IMR-90 (cell line): ENCODE measurements around the gene MREG. TPM values are rescaled to one million over a fixed set of nuclear protein-coding genes. Genes with fewer than 3 reads are reported as not detected.

Experiments
- ATAC-seq: fragments of 200-7000 bp; cut with Tn5 transposase; 2 replicates; pipeline ENCODE4 v1.9.1; 2020; ENCODE audit warnings: low read depth, mild to moderate bottlenecking, moderate library complexity
- BruUV-seq: library from RNA; stranded (reverse); fragments of 400-500 nt; replicated peaks from 2 replicates; lab custom pipeline; 2021; lab: Mats Ljungman, UMichigan
- CTCF ChIA-PET: fragments of 300-600 bp; formaldehyde crosslinking; extraction: SDS; loops from one replicate; lab custom pipeline; 2021; ENCODE audit warnings: antibody characterized with exemption; lab: Yijun Ruan, JAX
- POLR2A ChIA-PET: fragments of 300-600 bp; sonication (Branson Sonifier 250); formaldehyde crosslinking; loops from one replicate; lab custom pipeline; 2022; ENCODE audit warnings: antibody characterized with exemption; ENCODE audit not compliant: unreplicated experiment; lab: Charles Lee
- DNase-seq: peaks from one replicate; pipeline ENCODE4 v3.0.0; 2013
- H2AFZ ChIP-seq: replicated peaks from 2 replicates; pipeline ENCODE3; 2013; ENCODE audit warnings: low read length, mild to moderate bottlenecking; ENCODE audit not compliant: poor library complexity
- H2AK5ac ChIP-seq: 2 replicates; pipeline ENCODE4 v1.6.1; 2013; ENCODE audit warnings: low read depth, low read length, inconsistent platforms
- H2AK9ac ChIP-seq: replicated peaks from 2 replicates; pipeline ENCODE3; 2013; ENCODE audit warnings: mild to moderate bottlenecking, low read depth, low read length, moderate library complexity; ENCODE audit not compliant: poor library complexity
- H2BK120ac ChIP-seq: 2 replicates; pipeline ENCODE4 v1.6.1; 2013; ENCODE audit warnings: low read depth, low read length, inconsistent platforms
- H2BK15ac ChIP-seq: 3 replicates; pipeline ENCODE4 v1.6.1; 2013; ENCODE audit warnings: low read depth, low read length, inconsistent platforms
- H2BK20ac ChIP-seq: 2 replicates; pipeline ENCODE4 v1.6.1; 2013; ENCODE audit warnings: low read depth, mild to moderate bottlenecking, inconsistent platforms, low read length, moderate library complexity
- H2BK5ac ChIP-seq: 2 replicates; pipeline ENCODE4 v1.6.1; 2013; ENCODE audit warnings: mild to moderate bottlenecking, low read depth, low read length, inconsistent platforms; ENCODE audit not compliant: poor library complexity, severe bottlenecking
- H3K14ac ChIP-seq: replicated peaks from 2 replicates; pipeline ENCODE4 v1.6.1; 2013; ENCODE audit warnings: low read depth, low read length, inconsistent platforms
- H3K18ac ChIP-seq: 2 replicates; pipeline ENCODE4 v1.6.1; 2013; ENCODE audit warnings: low read depth, low read length, control low read depth
- H3K23ac ChIP-seq: 2 replicates; pipeline ENCODE4 v1.6.1; 2013; ENCODE audit warnings: low read depth, low read length, inconsistent platforms
- H3K27ac ChIP-seq: 2 replicates; pipeline ENCODE4 v1.5.1; 2013; ENCODE audit warnings: mild to moderate bottlenecking, control low read depth, low read length; ENCODE audit not compliant: insufficient read depth
- H3K27me3 ChIP-seq: 2 replicates; pipeline ENCODE4 v1.6.1; 2013; ENCODE audit warnings: low read length; ENCODE audit not compliant: control insufficient read depth, insufficient read depth
- H3K36me3 ChIP-seq: 2 replicates; pipeline ENCODE4 v1.6.1; 2013; ENCODE audit warnings: low read length, mixed read lengths; ENCODE audit not compliant: control insufficient read depth, insufficient read depth
- H3K4ac ChIP-seq: 2 replicates; pipeline ENCODE4 v1.6.1; 2013; ENCODE audit warnings: low read depth, low read length, inconsistent platforms
- H3K4me1 ChIP-seq: 2 replicates; pipeline ENCODE4 v1.6.1; 2013; ENCODE audit warnings: low read length, mixed read lengths; ENCODE audit not compliant: control insufficient read depth, insufficient read depth
- H3K4me2 ChIP-seq: 2 replicates; pipeline ENCODE4 v1.6.1; 2013; ENCODE audit warnings: low read depth, mild to moderate bottlenecking, control low read depth, low read length, moderate library complexity
- H3K4me3 ChIP-seq: 2 replicates; pipeline ENCODE4 v1.5.1; 2013; ENCODE audit warnings: low read depth, mild to moderate bottlenecking, control low read depth, low read length, moderate library complexity; ENCODE audit not compliant: insufficient read depth
- H3K56ac ChIP-seq: 2 replicates; pipeline ENCODE4 v1.6.1; 2013; ENCODE audit warnings: low read length, inconsistent platforms; ENCODE audit not compliant: insufficient read depth; ENCODE audit errors: extremely low read depth
- H3K79me1 ChIP-seq, 2 experiments: 2 replicates each; pipeline ENCODE4 v1.6.1; 2013; ENCODE audit warnings: low read length in 2 of 2, inconsistent platforms in 1 of 2, low read depth in 1 of 2
- H3K9ac ChIP-seq: 2 replicates; pipeline ENCODE4 v1.6.1; 2013; ENCODE audit warnings: low read depth, low read length, control low read depth
- H3K9me1 ChIP-seq: 2 replicates; pipeline ENCODE4 v1.6.1; 2013; ENCODE audit warnings: low read length, inconsistent platforms; ENCODE audit not compliant: insufficient read depth
- H3K9me3 ChIP-seq: 2 replicates; pipeline ENCODE4 v1.6.1; 2013; ENCODE audit warnings: low read length; ENCODE audit not compliant: control insufficient read depth, insufficient read depth
- H4K20me1 ChIP-seq: 2 replicates; pipeline ENCODE4 v1.6.1; 2013; ENCODE audit warnings: low read length, inconsistent platforms; ENCODE audit not compliant: insufficient read depth
- H4K5ac ChIP-seq: 2 replicates; pipeline ENCODE4 v1.6.1; 2013; ENCODE audit warnings: mild to moderate bottlenecking, low read depth, low read length, control low read depth
- H4K8ac ChIP-seq, 2 experiments: 2 replicates each; pipeline ENCODE4 v1.6.1; 2013; ENCODE audit warnings: low read depth in 2 of 2, low read length in 2 of 2, control low read depth in 1 of 2, inconsistent platforms in 1 of 2
- H4K91ac ChIP-seq: 2 replicates; pipeline ENCODE4 v1.6.1; 2013; ENCODE audit warnings: low read depth, low read length, inconsistent platforms; ENCODE audit not compliant: insufficient read depth
- FOS ChIP-seq: fragments of 150-350 bp; IDR thresholded peaks from 2 replicates; pipeline ENCODE4 v1.6.1; 2016; ENCODE audit warnings: low read depth, low read length
- MAFK ChIP-seq: IDR thresholded peaks from 2 replicates; pipeline ENCODE4 v1.6.1; 2012; ENCODE audit warnings: low read depth, low read length, improper control_type of control experiment
- MAZ ChIP-seq: IDR thresholded peaks from 2 replicates; pipeline ENCODE4 v1.6.1; 2012; ENCODE audit warnings: low read depth, mild to moderate bottlenecking, low read length, improper control_type of control experiment, moderate library complexity, borderline replicate concordance
- MXI1 ChIP-seq: IDR thresholded peaks from 2 replicates; pipeline ENCODE4 v1.6.1; 2012; ENCODE audit warnings: low read depth, mild to moderate bottlenecking, low read length, moderate library complexity, borderline replicate concordance
- NFE2L2 ChIP-seq: fragments of 150-350 bp; IDR thresholded peaks from 2 replicates; pipeline ENCODE4 v1.6.1; 2016; ENCODE audit warnings: low read depth, mild to moderate bottlenecking, low read length
- RAD21 ChIP-seq: IDR thresholded peaks from 2 replicates; pipeline ENCODE4 v1.6.1; 2012; ENCODE audit warnings: low read length, improper control_type of control experiment
- RFX5 ChIP-seq: IDR thresholded peaks from 2 replicates; pipeline ENCODE4 v1.8.0; 2012; ENCODE audit warnings: low read depth, mild to moderate bottlenecking, low read length, moderate library complexity
- WGBS, 2 experiments: methylation state at CpG; one replicate each; pipeline versions ENCODE4 v1.1.5 to v1.1.7; 2013; ENCODE audit warnings: missing lambda C conversion rate in 2 of 2; ENCODE audit not compliant: insufficient read length in 1 of 2; ENCODE audit errors: extremely low coverage in 2 of 2; 5-methylcytosine and 5-hydroxymethylcytosine counted together
- dilution Hi-C: fragments of 300-500 bp; cut with HindIII; formaldehyde crosslinking; loops from one replicate; pipeline ENCODE4 v1.14.3; 2018; ENCODE audit warnings: low sequenced_read_pairs; ENCODE audit not compliant: unreplicated experiment
- in situ Hi-C: fragments of 300-500 bp; cut with MboI; formaldehyde crosslinking; loops from 3 replicates; pipeline ENCODE4 v1.14.3; 2019; ENCODE audit warnings: low sequenced_read_pairs, inconsistent platforms, mixed read lengths
- intact Hi-C: fragments of 100-400 bp; cut with micrococcal nuclease; formaldehyde crosslinking; loops from 2 replicates; pipeline ENCODE4 v1.10.0; 2022
- polyA plus RNA-seq, 3 experiments: library from polyadenylated mRNA; depleted of rRNA; stranded (reverse); fragments of >200 nt; gene quantifications; 2 replicates each; pipeline ENCODE4 v1.2.3, GENCODE V29; 2012; ENCODE audit warnings: low replicate concordance in 1 of 3
- total RNA-seq: library from RNA; depleted of rRNA; stranded (reverse); fragments of >200 nt; gene quantifications from 2 replicates; pipeline ENCODE4 v1.2.3, GENCODE V29; 2012

MREG gene
- total and polyA plus RNA-seq, 2 of the 4 experiments (the other 2 are of a cell fraction), result 1.0 to 1.8 TPM

- dilution Hi-C loops, result no loop called here
- CTCF ChIA-PET, result no interaction called here
These were observed 42.3 kb upstream of the MREG start for GRCh38 chr2:216055680-216056079.

More at GRCh38 chr2:216055680-216056079, 42.3 kb upstream of the MREG start:
- Histone ChIP-seq H3K79me1 (no peaks in the 10 kb centered on the region), H2AK5ac (no peak overlapping the region), H3K14ac (no peak overlapping the region; the same call in 1 of the 2 replicates), H3K9me3 (no peaks in the 10 kb centered on the region), H3K9ac (no peak overlapping the region), H4K8ac (no peak overlapping the region), H3K56ac (no peak overlapping the region), H3K18ac (no peak overlapping the region), H3K9me1 (no peaks in the 10 kb centered on the region; the same call in 1 of the 2 replicates), H3K4me1 (peaks cover 2% of the 10 kb centered on the region; the same call in 1 of the 2 replicates), H4K5ac (no peak overlapping the region), H3K27ac (no peak overlapping the region), H2AFZ (no peak overlapping the region), H3K4me3 (no peak overlapping the region), H3K36me3 (no peaks in the 10 kb centered on the region), H4K20me1 (no peaks in the 10 kb centered on the region), H2BK5ac (no peak overlapping the region), H2BK15ac (no peak overlapping the region), H4K91ac (no peak overlapping the region), H3K4me2 (no peak overlapping the region), H2BK120ac (no peak overlapping the region), H3K23ac (no peak overlapping the region), H3K4ac (no peak overlapping the region), H2BK20ac (no peak overlapping the region), H2AK9ac (no peak overlapping the region), H3K27me3 (no peaks in the 10 kb centered on the region)
- ATAC-seq (no peak), DNase-seq (no peak)
- TF ChIP-seq RAD21 (no peak), FOS (no peak), NFE2L2 (no peak), RFX5 (no peak), MAZ (no peak), MAFK (no peak), MXI1 (no peak)
- POLR2A ChIA-PET, result no interaction called here
- no TSS peak for BruUV-seq
- intact Hi-C loops (no loop called here), in situ Hi-C loops (no loop called here)
- 92% methylated on average over 2 of the region's 4 CpGs; no CpG with 5 or more reads in 1 of the 2 experiments for WGBS, 2 experiments
